ENCODE data around the gene EIF2B2. TPM values are rescaled to one million over a fixed set of nuclear protein-coding genes. Genes with fewer than 3 reads are reported as not detected.
A peak's percentile ranks its signal among the peaks of the same experiment; 100 is the strongest.

The EIF2B2 gene
- total RNA-seq, 1 experiment from 2014 or later = 48.3 TPM

DNA sequence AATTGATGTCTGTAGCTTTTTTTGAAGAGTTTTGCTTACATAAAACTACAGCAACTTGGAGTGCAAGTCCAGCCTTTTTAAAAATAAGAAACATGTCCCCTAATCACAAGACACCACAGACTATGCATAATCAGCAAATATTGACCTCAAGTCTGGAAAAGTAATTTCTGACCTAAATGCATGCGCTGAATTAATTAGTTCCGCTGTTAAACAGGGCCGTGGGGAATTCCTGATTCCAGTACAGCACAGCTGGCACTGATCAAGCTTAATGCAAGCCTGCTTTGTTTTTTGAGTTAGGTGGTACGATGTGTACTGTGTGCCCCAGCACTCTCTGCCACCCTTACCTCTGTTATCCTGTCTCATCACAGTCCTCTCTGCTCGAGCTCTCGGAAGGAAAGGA is 39.3 kb downstream of the EIF2B2 start:
- Histone ChIP-seq H3K18ac (ENCODE audit: insufficient read length, low read depth, low read length) (no peak overlapping the region), H3T11ph (ENCODE audit: low read length) (no peak overlapping the region), H4K8ac (replicated peaks; ENCODE audit: insufficient read length, low read depth, low read length) (no peak overlapping the region), H3K9ac (ENCODE audit: extremely low read depth, insufficient read length, low read length) (no peak overlapping the region), H3K79me2 (ENCODE audit: insufficient read depth, low read length) (no peaks in the 10 kb centered on the region), H2AFZ (ENCODE audit: low read length) (no peak overlapping the region), H3K27ac (ENCODE audit: insufficient read length, low read depth, low read length) (no peak overlapping the region), H3K56ac (ENCODE audit: insufficient read length, low read depth, low read length) (no peak overlapping the region), H3K14ac (ENCODE audit: insufficient read depth, low read length) (no peak overlapping the region), H4K20me1 (ENCODE audit: control insufficient read depth, insufficient read depth, insufficient read length) (no peaks in the 10 kb centered on the region), H2BK12ac (ENCODE audit: insufficient read length, low read depth, low read length) (no peak overlapping the region), H2BK15ac (ENCODE audit: low read depth, low read length) (no peak overlapping the region), H3K4me2 (ENCODE audit: insufficient read depth, insufficient read length, low read length) (no peak overlapping the region), H3K23ac (ENCODE audit: insufficient read length, low read depth, low read length) (no peak overlapping the region), H3K4ac (ENCODE audit: low read depth, low read length) (no peak overlapping the region), H4K91ac (ENCODE audit: insufficient read length, low read depth, low read length) (no peak overlapping the region), H2BK120ac (ENCODE audit: low read depth, low read length, poor library complexity, severe bottlenecking) (no peak overlapping the region), H3K9me3 (ENCODE audit: control insufficient read depth, low read depth, low read length) (no peaks in the 10 kb centered on the region), H3K4me1 (ENCODE audit: insufficient read depth, low read length) (0 out of 2 replicates have a peak, but pooled peaks cover 2% of the 10 kb centered on the region), H4K5ac (ENCODE audit: insufficient read length, low read depth, low read length) (no peak overlapping the region), H3K23me2 (ENCODE audit: insufficient read length, low read depth, low read length, poor library complexity, severe bottlenecking) (no peaks in the 10 kb centered on the region), H3K27me3 (ENCODE audit: insufficient read depth, low read length) (no peaks in the 10 kb centered on the region), H2AK5ac (ENCODE audit: insufficient read length, low read length) (no peak overlapping the region), H2BK5ac (ENCODE audit: insufficient read length, low read length) (no peak overlapping the region), H3K79me1 (ENCODE audit: insufficient read depth, low read depth, low read length, poor library complexity, severe bottlenecking) (peaks cover 3% of the 10 kb centered on the region), H2BK20ac (ENCODE audit: low read depth, low read length, poor library complexity, severe bottlenecking) (no peak overlapping the region)
- Mint-ChIP-seq H3K4me3 (no peak overlapping the region), H3K27ac (peak overlapping the region in 2 of 3 experiments; percentile 44 to 69; a peak in 2 of 7 replicates), H3K36me3 (ENCODE audit: insufficient read depth in 1 of 3, low read depth in 3 of 3) (peaks cover 1 to 20% (median 12%) of the 10 kb centered on the region in 3 experiments; a peak in 5 of 7 replicates), H3K9me3 (no peaks in the 10 kb centered on the region), H3K27me3 (ENCODE audit: low read depth) (no peaks in the 10 kb centered on the region), H3K4me1 (no peaks in the 10 kb centered on the region)
- TF ChIP-seq CTCF (conservative IDR thresholded peaks at IDR 0.05) = no peak
- no peak for DNase-seq
- no CpG with 5 or more reads among the region's 6 CpGs for WGBS (ENCODE audit: extremely low coverage, insufficient read length, low lambda C conversion rate)

Measured in H9 (cell line).